Measurements from ENCODE around the gene SAMHD1. TPM values are rescaled to one million over a fixed set of nuclear protein-coding genes. Genes with fewer than 3 reads are reported as not detected.
A peak's percentile ranks its signal among the peaks of the same experiment; 100 is the strongest.

Gene SAMHD1
- total and polyA plus RNA-seq, 9 of the 15 experiments (the other 6 are each of a cell fraction or from before 2014, with no cell fraction given): 6.8 to 20.4 (median 14.8) TPM

- peak; percentile 53; the same call in 1 of the 2 replicates for TF ChIP-seq PKNOX1 (IDR thresholded peaks at IDR 0.05)
- no peak for TF ChIP-seq NFIX (CRISPR knock-in tag; IDR thresholded peaks at IDR 0.05; ENCODE audit: low read depth)
- no peak for TF ChIP-seq RAD51 (IDR thresholded peaks at IDR 0.05; ENCODE audit: borderline replicate concordance, low read depth)
- TF ChIP-seq NCOA6 (IDR thresholded peaks at IDR 0.05): peak; percentile 75
- no peak for TF ChIP-seq HNRNPLL (IDR thresholded peaks at IDR 0.05; ENCODE audit: low read depth, low read length, poor library complexity, severe bottlenecking)
- TF ChIP-seq GMEB1 (CRISPR knock-in tag; IDR thresholded peaks at IDR 0.05): no peak
- TF ChIP-seq, protein P1, sequence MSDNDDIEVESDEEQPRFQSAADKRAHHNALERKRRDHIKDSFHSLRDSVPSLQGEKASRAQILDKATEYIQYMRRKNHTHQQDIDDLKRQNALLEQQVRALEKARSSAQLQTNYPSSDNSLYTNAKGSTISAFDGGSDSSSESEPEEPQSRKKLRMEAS (CRISPR knock-in tag; IDR thresholded peaks at IDR 0.05): peak; percentile 47
- no peak for TF ChIP-seq PCBP1 (IDR thresholded peaks at IDR 0.05; ENCODE audit: low read depth, low read length, poor library complexity, severe bottlenecking)
- TF ChIP-seq, protein P2, sequence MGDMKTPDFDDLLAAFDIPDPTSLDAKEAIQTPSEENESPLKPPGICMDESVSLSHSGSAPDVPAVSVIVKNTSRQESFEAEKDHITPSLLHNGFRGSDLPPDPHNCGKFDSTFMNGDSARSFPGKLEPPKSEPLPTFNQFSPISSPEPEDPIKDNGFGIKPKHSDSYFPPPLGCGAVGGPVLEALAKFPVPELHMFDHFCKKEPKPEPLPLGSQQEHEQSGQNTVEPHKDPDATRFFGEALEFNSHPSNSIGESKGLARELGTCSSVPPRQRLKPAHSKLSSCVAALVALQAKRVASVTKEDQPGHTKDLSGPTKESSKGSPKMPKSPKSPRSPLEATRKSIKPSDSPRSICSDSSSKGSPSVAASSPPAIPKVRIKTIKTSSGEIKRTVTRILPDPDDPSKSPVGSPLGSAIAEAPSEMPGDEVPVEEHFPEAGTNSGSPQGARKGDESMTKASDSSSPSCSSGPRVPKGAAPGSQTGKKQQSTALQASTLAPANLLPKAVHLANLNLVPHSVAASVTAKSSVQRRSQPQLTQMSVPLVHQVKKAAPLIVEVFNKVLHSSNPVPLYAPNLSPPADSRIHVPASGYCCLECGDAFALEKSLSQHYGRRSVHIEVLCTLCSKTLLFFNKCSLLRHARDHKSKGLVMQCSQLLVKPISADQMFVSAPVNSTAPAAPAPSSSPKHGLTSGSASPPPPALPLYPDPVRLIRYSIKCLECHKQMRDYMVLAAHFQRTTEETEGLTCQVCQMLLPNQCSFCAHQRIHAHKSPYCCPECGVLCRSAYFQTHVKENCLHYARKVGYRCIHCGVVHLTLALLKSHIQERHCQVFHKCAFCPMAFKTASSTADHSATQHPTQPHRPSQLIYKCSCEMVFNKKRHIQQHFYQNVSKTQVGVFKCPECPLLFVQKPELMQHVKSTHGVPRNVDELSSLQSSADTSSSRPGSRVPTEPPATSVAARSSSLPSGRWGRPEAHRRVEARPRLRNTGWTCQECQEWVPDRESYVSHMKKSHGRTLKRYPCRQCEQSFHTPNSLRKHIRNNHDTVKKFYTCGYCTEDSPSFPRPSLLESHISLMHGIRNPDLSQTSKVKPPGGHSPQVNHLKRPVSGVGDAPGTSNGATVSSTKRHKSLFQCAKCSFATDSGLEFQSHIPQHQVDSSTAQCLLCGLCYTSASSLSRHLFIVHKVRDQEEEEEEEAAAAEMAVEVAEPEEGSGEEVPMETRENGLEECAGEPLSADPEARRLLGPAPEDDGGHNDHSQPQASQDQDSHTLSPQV (IDR thresholded peaks at IDR 0.05): peak; percentile 69
- 0 out of 2 replicates have a peak, but pooled peaks have one; percentile 30 for TF ChIP-seq SMAD4 (CRISPR knock-in tag; conservative IDR thresholded peaks at IDR 0.05)
- peak; percentile 55; the same call in 1 of the 2 replicates for TF ChIP-seq PHF8 (IDR thresholded peaks at IDR 0.05; ENCODE audit: borderline replicate concordance, low read length)
- peak; percentile 64 to 88; a peak in 3 of 4 replicates for TF ChIP-seq ETV6 (IDR thresholded peaks at IDR 0.05; ENCODE audit: borderline replicate concordance in 1 of 2, low read depth in 2 of 2, low read length in 1 of 2)
- no peak for TF ChIP-seq ETV6 (CRISPR knock-in tag; IDR thresholded peaks at IDR 0.05; ENCODE audit: borderline replicate concordance)
- TF ChIP-seq SMARCC2 (IDR thresholded peaks at IDR 0.05; ENCODE audit: low read depth): no peak
- TF ChIP-seq NR1H2 (CRISPR knock-in tag; IDR thresholded peaks at IDR 0.05): no peak
- no peak for TF ChIP-seq POLR2H (tag; IDR thresholded peaks at IDR 0.05; ENCODE audit: low read depth)
- TF ChIP-seq ETV1 (tag; conservative IDR thresholded peaks at IDR 0.05; ENCODE audit: low read depth): peak; percentile 80
- no peak for TF ChIP-seq FOS (IDR thresholded peaks at IDR 0.05; ENCODE audit: extremely low read depth, insufficient read length)
- peak; percentile 23 for TF ChIP-seq CCNT2 (IDR thresholded peaks at IDR 0.05; ENCODE audit: borderline replicate concordance, extremely low read depth, insufficient read length, low read depth, low read length)
Observed at GRCh38 chr20:36861875-36862801, 89.4 kb downstream of the SAMHD1 start (continued).

Measured in K562 (cell line).